Osteocyte (in vitro differentiated cells): Measurements from ENCODE around the gene RNF213. TPM values are rescaled to one million over a fixed set of nuclear protein-coding genes. Genes with fewer than 3 reads are reported as not detected.
A peak's percentile ranks its signal among the peaks of the same experiment; 100 is the strongest.

ENCODE experiments used
- DNase-seq: peaks from one replicate; pipeline ENCODE4 v3.0.0; 2021; ENCODE audit warnings: mixed read lengths; ENCODE audit not compliant: unreplicated experiment; ENCODE audit errors: extremely low spot score
- H3K27ac Mint-ChIP-seq: one replicate; pipeline ENCODE4 v1.8.0; 2021; ENCODE audit warnings: mild to moderate bottlenecking, mixed read lengths; ENCODE audit not compliant: unreplicated experiment
- H3K27me3 Mint-ChIP-seq: one replicate; pipeline ENCODE4 v1.8.0; 2021; ENCODE audit warnings: mixed read lengths; ENCODE audit not compliant: unreplicated experiment
- H3K36me3 Mint-ChIP-seq: one replicate; pipeline ENCODE4 v1.8.0; 2021; ENCODE audit warnings: mixed read lengths; ENCODE audit not compliant: unreplicated experiment
- H3K4me1 Mint-ChIP-seq: one replicate; pipeline ENCODE4 v1.8.0; 2021; ENCODE audit warnings: mixed read lengths; ENCODE audit not compliant: unreplicated experiment
- H3K4me3 Mint-ChIP-seq: one replicate; pipeline ENCODE4 v1.8.0; 2021; ENCODE audit warnings: mild to moderate bottlenecking, moderate library complexity, mixed read lengths; ENCODE audit not compliant: unreplicated experiment
- H3K9me3 Mint-ChIP-seq: one replicate; pipeline ENCODE4 v1.8.0; 2021; ENCODE audit warnings: mixed read lengths; ENCODE audit not compliant: unreplicated experiment
- total RNA-seq: library from RNA; stranded (reverse); gene quantifications from 2 replicates; pipeline ENCODE4 v1.2.1, GENCODE V29; 2021
- TF ChIP-seq, protein P1 (sequence below): fragments of 200-600 bp; sonication (generic); IDR thresholded peaks from 2 replicates; pipeline ENCODE4 v1.5.0; 2021; ENCODE audit warnings: antibody characterized with exemption, mild to moderate bottlenecking, moderate library complexity

RNF213 gene
- total RNA-seq, 1 donor from 2014 or later: 106 TPM

DNA sequence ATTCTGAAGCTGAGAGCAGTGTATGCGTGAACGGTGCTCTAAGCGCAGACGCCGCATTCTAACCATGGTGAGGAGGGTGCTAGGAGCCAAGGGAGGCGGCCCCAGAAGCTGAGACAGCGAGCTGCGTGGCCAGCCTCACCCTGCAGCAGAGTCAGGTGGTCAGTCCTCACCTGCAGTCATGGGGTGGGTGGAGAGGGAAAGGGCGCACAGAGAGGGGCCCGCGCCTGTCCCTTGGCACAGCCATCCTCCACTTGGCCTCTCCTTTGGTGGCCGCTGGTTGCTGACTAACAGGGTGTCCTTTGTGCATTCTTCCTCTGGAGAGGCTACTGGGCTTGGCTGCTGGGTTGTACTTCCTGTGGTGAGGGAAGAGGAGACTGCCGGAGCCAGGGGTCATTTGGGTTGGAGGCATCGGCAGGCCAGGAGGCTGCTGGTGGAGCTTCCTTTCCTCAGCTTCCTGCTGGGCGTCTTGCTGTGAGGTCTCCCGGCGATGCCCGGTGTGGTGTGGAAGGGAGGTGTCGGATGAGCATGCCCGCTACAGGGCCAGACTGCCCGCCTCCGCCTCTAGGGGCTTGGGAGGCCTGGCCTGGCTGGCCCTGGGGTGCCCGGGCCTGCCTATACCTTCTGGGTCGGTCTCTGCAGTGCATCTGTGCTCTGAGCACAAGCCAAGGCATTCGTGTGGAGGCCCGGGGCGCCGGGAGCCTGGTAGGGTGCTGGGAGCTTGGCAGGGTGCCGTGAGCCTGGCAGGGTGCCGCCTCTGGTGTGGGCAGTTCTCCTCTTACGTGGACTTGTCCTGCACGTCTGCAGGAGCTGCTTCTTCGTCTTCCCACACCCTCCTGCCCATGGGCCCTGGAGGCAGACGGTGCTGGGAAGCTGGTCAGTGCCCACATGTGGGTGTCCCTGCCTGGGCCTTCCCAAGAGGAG, 17.4 kb downstream of the RNF213 start:
- Mint-ChIP-seq H3K9me3 (no peaks in the 10 kb centered on the region), H3K4me1 (peaks cover 41% of the 10 kb centered on the region), H3K4me3 (no peak overlapping the region), H3K36me3 (peaks cover 8% of the 10 kb centered on the region), H3K27me3 (no peaks in the 10 kb centered on the region), H3K27ac (peak overlapping the region; percentile 83)
- DNase-seq: no peak
- TF ChIP-seq, protein P1, sequence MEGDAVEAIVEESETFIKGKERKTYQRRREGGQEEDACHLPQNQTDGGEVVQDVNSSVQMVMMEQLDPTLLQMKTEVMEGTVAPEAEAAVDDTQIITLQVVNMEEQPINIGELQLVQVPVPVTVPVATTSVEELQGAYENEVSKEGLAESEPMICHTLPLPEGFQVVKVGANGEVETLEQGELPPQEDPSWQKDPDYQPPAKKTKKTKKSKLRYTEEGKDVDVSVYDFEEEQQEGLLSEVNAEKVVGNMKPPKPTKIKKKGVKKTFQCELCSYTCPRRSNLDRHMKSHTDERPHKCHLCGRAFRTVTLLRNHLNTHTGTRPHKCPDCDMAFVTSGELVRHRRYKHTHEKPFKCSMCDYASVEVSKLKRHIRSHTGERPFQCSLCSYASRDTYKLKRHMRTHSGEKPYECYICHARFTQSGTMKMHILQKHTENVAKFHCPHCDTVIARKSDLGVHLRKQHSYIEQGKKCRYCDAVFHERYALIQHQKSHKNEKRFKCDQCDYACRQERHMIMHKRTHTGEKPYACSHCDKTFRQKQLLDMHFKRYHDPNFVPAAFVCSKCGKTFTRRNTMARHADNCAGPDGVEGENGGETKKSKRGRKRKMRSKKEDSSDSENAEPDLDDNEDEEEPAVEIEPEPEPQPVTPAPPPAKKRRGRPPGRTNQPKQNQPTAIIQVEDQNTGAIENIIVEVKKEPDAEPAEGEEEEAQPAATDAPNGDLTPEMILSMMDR: no peak

DNA sequence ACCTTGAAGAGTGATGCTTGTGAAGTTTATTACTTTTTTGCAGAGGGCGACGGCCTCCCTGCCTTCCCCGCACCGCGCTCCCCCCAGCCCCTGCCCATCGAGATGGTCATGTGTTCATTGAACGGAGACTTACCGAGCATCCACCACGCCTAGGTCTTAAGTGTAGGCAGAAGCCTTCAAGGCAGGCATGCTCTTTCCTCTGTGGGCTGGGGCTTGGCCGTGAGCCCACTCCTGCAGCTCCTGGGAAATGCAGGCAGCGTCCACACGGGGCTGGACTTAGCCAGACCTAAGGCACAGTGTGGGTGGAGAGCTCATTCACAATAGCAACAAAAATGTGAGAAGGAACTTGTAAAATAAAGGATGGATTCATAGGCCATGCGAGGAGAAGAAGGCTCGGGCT, 19.2 kb downstream of the RNF213 start:
- Mint-ChIP-seq H3K36me3 (peaks cover 8% of the 10 kb centered on the region), H3K4me1 (peaks cover 40% of the 10 kb centered on the region), H3K27ac (peak overlapping the region; percentile 71), H3K9me3 (no peaks in the 10 kb centered on the region), H3K4me3 (no peak overlapping the region), H3K27me3 (no peaks in the 10 kb centered on the region)
- TF ChIP-seq, protein P1: peak; percentile 20
- peak; percentile 89 for DNase-seq

DNA sequence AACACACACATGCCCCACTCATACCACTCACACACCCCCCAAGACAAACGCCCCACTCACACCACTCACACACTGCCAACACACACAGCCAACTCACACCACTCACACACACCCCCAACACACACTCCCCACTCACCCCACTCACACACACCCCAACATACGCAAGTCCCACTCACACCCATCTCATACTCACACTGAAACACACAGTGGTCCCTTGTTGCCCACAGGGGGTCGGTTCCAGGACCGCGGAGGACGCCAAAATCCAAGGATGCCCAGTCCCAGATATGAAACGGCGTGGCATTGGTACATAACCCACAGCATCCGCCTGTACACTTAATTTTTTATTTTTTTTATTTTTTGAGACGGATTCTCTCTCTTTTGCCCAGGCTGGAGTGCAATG, 20.9 kb downstream of the RNF213 start:
- no peak overlapping the region for H3K4me3 Mint-ChIP-seq
- H3K36me3 Mint-ChIP-seq: peaks cover 10% of the 10 kb centered on the region
- H3K27ac Mint-ChIP-seq: no peak overlapping the region
- TF ChIP-seq, protein P1: no peak
- no peaks in the 10 kb centered on the region for H3K27me3 Mint-ChIP-seq
- H3K9me3 Mint-ChIP-seq: no peaks in the 10 kb centered on the region
- peaks cover 37% of the 10 kb centered on the region for H3K4me1 Mint-ChIP-seq
- DNase-seq: no peak

DNA sequence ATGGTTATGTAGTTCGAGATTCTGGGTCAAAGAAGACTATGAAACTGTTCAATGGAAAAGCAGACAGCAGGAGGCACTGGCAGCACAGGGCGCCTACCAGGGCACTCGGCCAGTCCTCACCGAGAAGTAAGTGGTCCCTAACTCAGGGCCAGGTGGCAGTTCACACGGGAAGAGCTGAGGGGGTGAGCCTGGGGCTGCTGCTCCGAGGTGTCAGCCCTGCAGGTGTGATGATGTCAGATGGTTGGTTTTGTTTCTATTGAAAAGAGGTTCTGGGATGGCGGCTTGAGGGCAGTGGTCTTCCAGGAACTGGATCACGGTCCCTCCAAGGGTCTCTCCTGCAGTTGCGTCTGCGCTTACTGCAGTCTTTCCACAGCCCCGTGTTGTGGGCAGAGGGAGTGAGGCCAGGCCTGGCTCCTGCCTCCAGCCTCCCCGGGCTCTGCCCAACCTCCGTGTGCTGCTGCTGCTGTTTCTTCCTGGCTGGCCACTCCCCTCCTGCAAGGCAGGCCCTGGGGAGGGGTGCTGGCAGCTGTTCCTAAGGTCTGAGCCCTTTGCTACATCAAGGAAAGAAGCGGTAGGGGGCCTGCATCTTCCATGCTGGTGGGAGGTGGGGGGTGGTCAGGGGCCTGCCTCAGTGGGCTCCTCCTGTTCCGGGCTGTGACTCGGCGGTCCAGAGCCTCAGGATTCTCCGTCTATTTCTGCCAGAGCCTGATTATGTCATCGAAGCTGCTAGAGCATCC, 22.6 kb downstream of the RNF213 start:
- DNase-seq: no peak
- TF ChIP-seq, protein P1: no peak
- Mint-ChIP-seq H3K36me3 (peaks cover 12% of the 10 kb centered on the region), H3K4me1 (peaks cover 23% of the 10 kb centered on the region), H3K9me3 (no peaks in the 10 kb centered on the region), H3K4me3 (no peak overlapping the region), H3K27ac (no peak overlapping the region), H3K27me3 (no peaks in the 10 kb centered on the region)

- Mint-ChIP-seq H3K4me3 (no peak overlapping the region), H3K9me3 (no peaks in the 10 kb centered on the region), H3K27me3 (no peaks in the 10 kb centered on the region), H3K36me3 (peaks cover 19% of the 10 kb centered on the region), H3K4me1 (peaks cover 10% of the 10 kb centered on the region), H3K27ac (no peak overlapping the region)
- DNase-seq: no peak
- TF ChIP-seq, protein P1: no peak
Measured at GRCh38 chr17:80284631-80285030, 24.0 kb downstream of the RNF213 start.
